ENCODE measurements around the gene ZFAND5. TPM values are rescaled to one million over a fixed set of nuclear protein-coding genes. Genes with fewer than 3 reads are reported as not detected.

ZFAND5 gene
- total RNA-seq, 1 donor from 2014 or later, result 159 TPM

DNA sequence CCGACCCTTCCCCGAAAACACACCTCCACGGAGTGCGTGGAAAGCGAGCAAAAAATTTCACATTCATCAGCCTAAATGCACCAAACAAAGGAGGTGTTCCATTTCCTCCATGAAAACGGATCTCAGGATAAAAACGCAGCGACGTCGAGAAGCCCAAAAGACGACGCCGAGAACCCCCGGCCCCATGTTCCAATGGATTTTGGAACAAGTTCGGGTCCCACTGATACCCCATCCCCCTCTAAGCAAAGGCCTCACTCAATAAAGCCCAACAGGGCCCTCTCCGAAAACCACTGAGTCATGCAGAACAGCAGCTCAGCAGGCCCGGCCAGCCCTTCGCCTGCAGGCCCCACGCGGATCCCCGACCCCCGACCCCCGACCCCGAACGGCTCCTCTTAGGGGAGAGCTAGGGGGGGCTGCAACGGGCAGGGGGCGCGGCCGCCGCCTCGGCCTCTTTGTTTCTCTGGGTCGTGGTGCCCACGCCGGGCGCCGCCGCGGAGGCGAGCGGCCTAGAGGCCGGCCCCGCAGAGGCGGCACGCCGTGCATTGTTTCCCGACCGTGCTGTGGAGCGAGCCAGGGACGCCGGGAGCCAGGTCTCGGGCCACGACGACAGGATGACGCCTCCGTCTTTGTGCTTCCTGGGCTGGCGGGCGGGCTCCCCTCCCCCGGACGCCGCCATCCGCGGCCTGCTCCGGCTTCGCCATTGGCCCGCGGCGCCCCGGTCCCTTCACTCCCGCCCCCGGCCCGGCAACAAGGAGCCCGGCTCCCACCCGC lies 915 bp downstream of the ZFAND5 start:
- DNase-seq (ENCODE audit: extremely low read depth, low read depth, low spot score), result no peak

DNA sequence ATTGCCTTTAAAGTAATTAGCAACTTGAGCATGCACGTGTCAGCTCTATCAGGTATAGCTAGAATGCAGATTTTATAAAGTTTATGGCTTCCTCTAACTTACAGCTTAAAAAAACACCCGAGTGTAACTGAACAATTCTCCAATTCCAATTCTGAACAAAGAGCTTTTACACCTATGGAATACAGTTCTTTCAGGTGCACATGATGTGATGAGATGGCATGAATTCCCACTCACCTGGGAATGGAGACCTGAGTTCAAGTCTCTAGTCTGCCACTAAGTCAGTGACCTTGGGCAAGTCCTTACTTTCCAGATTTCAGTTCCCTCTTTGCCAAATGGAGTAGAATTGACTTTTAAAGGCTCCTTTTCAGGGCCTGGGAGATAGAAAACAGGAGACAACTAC lies 1.8 kb downstream of the ZFAND5 start:
- no peak for DNase-seq (ENCODE audit: extremely low read depth, low read depth, low spot score)

DNA sequence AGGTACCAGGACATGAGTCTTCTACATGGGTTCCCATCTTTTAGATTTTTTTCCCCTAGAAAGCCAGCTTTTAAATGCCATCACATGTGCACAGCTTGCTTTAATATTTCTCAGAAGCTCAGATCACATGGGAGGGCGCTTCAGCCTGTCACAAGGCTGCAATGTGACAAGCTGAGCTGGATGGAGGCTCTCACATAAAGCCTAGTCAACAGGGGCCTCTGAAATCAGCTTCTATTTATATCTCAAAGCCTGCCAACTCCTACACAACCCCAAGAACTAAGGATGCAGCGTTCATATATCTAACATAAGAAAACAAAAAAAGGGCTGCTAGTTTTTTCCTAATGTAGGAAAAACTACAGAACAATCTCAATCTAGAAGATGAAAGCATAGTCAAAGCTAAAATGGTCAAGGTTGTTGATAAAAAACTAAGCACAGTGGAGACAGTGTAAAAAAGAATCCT lies 2.3 kb downstream of the ZFAND5 start:
- no peak for DNase-seq (ENCODE audit: extremely low read depth, low read depth, low spot score)

DNA sequence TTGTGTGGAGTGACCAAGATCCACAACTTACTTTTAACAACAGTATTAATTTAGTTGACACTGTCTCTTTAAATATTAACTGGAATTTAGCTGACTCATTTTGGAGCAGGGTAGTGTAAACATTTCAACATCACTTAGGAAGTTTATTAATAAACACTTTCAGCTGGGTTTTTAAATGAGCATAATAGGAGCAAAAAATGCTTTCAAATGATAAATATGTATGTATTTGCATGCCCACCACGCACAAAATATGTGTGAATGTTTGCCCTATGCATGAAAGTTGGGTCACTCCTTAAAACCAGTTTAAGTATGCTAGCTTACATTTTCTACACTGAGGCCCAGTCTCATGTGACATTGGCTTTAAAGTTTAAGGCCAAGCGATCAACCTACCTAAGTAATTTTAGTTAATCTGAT lies 2.9 kb downstream of the ZFAND5 start:
- no peak for DNase-seq (ENCODE audit: extremely low read depth, low read depth, low spot score)

DNA sequence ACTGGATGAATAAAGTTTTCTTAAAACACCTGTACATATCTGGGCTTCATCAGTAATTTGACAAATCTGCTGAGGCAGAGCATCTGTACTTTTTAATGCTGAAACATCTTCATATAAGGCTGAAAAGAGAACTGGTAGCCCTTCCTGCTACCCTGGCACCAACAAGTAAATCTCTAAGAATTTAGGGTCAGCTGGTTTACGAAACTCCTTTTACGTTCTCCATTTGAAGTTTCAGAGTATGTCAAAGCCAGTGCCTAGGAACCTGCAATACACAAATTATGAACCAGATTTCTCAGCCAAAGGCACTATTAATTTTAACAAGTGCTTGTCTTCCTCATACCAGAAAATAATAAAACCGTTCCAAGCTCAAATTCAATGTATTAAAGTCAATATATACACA lies 3.8 kb downstream of the ZFAND5 start:
- DNase-seq (ENCODE audit: extremely low read depth, low read depth, low spot score), result no peak

DNA sequence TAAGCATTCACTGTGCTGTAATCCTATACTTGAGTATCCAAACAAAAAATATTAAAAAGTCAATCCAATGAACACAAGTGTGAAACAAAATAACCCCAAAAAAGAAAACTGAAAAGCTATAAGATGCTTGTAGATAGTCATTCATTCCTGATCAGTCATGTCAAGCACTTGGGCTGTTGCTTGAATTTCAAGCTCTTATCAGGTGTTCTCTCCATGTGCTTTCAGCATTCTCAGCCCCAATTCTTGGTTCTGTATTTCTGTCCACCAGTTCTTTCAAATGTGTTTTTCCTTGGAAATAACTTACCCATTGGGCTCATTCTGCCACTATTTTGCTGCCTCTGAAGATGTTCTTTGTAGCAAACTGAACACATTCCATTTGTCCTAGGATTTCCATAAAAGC lies 4.7 kb downstream of the ZFAND5 start:
- no peak for DNase-seq (ENCODE audit: extremely low read depth, low read depth, low spot score)

DNA sequence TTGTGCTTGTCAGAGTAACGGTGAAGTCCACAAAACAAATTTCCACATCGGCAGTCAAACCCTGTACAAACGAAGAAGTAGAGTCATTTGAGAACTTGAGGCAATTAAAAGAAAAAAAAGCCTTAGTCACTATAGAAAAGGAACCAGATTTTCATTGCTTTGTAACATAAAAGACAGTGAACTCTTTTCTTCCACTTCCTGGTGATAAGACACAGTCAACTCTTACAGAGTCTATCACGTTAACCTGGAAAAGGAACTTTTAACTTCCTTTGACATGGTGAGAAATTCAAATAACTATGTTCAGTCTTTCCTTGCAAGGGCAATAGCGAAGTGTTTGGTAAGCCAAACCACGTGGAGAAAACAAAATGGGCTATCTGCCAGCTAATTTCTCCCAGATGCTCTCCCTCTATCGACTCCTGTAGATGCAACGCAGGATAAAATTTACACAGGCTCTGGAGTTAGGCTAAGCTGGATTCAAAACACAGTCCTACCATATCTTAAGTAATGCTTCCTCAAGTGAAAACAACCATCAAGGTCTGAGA lies 8.9 kb downstream of the ZFAND5 start:
- DNase-seq (ENCODE audit: extremely low read depth, low read depth, low spot score), result no peak

DNA sequence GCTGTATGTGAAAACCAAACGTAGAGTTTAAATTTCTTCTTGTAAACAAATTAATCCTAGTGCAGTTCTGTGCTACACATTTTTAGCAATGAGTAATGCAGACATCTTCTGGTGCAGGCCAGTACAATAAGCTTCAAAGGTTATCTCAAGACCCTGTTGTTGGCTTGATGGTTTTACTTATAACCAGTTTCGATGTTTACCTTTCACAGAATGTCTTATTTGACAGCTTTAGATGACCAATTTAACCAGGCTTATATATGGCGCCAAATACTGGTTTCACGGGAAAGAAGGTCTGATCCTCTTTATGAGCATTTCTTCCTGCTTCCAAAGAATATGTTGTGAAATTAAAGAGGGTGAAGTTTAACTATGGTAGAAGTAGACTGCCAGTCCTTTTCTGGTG lies 9.9 kb downstream of the ZFAND5 start:
- DNase-seq (ENCODE audit: extremely low read depth, low read depth, low spot score), result no peak

DNA sequence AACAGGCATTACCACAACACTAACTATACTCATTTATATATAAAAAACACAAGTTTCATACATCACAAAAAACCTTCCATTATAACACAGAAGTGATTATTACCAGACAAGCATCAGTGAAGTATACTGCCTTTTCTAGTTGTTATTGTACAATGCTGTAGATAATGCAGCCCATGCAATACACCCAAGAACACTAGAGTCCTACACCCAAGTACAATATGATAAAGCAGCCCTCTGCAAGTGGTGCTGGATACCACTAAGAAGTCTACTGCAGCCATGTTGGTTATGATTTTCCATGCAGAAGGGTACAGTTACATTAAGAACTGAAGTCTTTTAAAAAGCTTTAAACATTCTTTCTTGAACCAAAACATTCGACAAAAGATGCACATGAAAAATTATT lies 10.3 kb downstream of the ZFAND5 start:
- no peak for DNase-seq (ENCODE audit: extremely low read depth, low read depth, low spot score)

DNA sequence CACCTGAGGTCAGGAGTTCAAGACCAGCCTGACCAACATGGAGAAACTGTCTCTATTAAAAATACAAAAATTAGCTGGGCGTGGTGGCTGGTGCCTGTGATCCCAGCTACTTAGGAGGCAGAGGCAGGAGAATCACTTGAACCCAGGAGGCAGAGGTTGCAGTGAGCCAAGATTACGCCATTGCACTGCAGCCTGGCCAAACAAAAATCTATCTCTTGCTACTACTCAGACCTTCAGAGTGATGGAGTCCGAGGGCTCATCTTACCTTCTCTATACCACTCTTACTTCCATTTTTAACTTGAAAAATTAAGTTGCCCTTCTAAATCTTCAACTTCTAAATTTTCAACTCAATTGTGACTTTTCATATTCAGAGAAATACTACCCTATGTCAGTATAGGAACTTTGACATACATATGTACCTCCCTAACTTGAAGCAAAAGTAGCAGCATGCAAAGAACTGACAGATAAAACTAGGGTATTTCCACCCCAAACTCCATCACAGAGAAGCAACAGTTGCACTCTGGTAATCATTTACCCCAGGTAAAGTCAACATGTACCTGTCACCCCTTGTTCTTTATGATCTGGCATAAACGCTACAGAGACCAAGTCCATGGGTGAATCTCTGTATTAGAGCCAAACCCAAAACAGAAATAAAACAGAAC lies 11.4 kb downstream of the ZFAND5 start:
- no peak for DNase-seq (ENCODE audit: extremely low read depth, low read depth, low spot score)

DNA sequence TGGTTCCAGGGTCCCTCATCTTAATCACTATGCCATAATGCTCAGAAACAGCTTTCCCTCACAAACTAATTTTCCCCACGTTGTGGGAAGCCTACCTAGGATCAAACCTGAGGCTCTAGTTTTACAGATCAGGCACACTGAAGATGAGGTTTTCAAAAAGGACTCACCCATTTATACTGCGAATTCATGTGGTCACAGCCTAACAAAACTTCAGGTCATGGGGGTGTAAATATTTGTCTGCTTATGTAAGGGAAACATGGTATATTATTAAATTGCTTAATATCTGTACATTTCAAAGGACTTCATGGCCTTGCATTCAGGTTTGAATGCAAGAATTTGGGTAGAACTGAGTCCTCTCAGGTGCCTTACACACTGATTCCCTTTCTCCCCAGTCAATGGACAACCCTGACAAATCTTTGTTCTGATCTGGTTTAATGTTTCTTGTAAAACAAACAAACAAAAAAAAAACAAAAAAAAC lies 12.1 kb downstream of the ZFAND5 start:
- DNase-seq (ENCODE audit: extremely low read depth, low read depth, low spot score), result no peak

DNA sequence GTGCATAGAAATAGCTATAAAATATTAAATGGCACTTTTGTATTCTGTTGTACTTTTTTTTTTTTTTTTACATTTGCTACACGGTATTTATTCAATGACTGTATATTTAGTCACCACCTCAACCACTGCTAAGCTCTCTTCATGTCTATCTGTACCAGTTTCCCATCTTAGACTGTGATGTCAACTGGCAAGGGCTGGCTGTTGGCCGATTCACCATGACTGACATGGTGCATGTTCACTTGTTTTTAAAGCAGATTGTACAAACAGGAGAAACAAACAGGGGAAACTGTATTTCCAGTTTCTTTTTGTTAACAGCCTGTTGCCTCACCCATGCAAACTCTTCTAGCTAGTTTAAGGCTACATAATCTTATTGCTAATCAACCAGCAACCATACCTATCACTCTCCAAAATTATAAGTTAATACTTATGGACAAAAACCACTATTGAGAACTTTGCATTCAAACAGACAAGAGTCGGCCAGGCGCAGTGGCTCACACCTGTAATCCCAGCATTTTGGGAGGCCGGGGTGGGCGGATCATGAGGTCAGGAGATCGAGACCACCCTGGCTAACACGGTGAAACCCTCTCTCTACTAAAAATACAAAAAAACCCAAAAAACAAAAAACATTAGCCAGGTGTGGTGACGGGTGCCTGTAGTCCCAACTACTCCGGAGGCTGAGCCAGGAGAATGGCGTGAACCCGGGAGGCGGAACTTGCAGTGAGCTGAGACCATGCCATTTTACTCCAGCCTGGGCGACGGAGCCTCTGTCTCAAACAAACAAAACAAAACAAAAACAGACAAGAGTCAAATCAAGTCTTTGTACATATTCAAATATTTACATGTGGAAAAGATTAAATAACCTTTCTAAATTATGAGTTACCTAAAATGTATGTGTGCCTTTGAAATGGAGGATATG lies 13.2 kb downstream of the ZFAND5 start:
- no peak for DNase-seq (ENCODE audit: extremely low read depth, low read depth, low spot score)

DNA sequence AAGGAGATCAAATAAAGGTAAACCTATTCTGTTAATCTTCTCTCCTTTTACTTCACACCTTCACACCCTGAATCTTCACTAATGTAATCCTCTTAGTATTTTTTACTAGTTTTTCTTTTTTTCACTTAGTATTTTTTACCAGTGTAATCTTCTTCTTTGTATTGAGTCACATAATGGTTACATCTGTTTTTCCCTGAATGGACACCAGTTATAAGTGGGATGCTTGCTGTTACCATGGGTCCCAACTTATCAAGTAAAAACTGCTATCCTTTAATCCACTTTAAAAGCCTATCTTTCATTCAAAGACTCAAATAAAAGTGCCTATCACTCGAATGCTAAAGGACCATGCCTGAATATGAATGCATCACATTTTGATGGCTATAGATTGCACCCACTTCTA lies 15.1 kb downstream of the ZFAND5 start:
- DNase-seq (ENCODE audit: extremely low read depth, low read depth, low spot score), result no peak

DNA sequence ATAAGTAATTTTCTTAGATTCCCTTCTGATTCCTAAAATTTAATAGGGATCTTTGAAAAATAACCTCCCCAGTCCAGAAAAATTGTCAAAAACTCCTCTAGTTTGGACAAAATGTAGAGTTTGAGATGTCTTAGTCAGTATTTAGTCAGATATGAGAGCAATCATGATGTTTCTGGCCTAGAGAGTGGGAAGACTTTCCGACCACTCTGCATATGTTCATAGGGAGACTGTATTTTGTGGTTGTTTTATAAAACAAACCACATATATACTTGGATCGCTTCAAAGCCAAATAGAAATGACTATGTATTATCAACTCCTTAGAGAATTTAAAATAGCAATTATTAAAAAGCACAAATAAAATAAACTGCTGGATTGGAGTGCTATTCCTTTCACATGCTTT lies 15.8 kb downstream of the ZFAND5 start:
- DNase-seq (ENCODE audit: extremely low read depth, low read depth, low spot score), result no peak

DNA sequence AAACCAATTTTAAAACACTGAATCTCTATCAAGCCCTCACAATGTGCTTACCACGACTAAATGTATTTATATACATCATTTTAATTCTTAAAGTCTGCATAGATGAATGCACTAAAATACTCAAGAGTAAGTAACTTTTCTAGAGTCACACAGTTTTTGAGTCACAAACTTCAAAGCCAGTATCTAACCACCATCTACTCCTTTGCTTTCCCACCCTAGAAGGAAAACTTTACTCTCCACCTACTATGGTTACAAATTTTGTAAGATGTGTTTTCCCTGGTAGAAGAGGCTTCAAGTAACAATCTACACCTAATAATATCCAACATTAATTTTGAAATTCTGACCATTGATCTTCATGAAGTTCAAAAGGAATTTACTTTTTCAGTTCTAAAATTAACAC lies 18.7 kb downstream of the ZFAND5 start:
- DNase-seq (ENCODE audit: extremely low read depth, low read depth, low spot score), result no peak

DNA sequence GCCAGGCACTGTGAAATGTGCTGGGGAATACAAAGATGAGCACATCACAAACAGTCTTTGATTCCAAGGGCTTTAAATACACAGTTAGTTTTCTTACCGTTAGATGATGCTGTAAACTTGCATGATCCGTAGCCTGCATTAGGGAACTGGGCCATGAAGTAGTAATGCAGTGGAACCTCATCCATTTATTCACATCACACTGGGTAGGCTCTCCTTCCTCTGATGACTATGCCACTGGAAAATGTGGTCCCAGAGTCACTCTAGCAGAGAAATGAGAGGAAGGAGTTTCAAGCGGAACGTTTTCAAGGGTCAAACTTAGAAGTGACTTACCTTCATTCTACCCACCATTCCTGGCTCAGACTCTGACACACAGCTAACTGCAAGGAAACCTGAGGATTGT lies 26.4 kb downstream of the ZFAND5 start:
- DNase-seq (ENCODE audit: extremely low read depth, low read depth, low spot score), result no peak

DNA sequence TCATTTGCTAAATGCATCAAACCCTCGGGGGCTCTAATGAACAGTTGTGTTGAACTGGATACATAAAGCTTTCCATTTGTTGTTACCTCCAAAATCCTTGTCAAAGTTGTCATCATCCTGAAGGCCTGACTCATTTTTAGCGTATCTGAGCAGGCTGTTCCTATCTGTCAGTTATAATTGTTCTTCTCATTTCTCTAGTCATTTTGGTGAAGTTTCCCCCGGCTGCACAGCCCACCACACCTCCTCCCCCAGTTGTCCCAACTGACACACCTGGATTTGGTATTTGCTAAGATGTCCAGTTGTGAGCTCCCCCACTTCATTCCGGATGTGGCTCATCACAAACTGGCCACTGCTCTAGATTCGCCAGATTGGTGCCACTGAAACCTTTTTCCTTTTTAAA lies 27.7 kb downstream of the ZFAND5 start:
- no peak for DNase-seq (ENCODE audit: extremely low read depth, low read depth, low spot score)

DNA sequence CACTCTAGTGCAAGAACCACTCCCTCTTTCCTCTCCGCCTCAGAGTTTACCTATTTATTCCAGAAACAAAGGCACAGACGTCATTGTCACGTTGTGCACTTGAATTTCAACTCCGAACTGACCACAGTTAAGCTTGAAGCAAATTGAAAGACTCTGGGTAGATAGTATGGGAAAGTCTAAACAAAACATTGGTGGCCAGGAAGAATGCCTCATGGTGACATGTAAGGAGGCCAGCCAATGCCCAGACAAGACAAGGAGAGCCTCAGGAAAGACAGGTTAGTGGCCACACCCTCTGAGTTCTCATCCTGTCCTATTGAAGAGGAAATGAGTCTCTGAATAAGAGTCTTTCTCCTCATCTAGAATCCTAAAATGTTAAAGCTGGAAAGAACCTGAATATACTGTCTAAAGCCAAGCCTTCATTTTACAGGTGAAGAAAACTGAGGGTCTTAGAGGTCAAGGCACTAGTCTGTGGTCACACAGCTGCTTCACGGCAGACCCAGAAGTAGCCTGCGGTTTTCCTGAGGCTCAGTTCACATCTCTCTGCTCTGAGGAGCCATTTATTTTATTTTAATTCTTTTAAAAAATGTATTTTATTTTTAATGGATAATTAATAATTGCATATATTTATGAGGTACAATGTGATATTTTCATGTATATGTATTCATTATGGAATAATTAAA lies 30.2 kb downstream of the ZFAND5 start:
- no peak for DNase-seq (ENCODE audit: extremely low read depth, low read depth, low spot score)

DNA sequence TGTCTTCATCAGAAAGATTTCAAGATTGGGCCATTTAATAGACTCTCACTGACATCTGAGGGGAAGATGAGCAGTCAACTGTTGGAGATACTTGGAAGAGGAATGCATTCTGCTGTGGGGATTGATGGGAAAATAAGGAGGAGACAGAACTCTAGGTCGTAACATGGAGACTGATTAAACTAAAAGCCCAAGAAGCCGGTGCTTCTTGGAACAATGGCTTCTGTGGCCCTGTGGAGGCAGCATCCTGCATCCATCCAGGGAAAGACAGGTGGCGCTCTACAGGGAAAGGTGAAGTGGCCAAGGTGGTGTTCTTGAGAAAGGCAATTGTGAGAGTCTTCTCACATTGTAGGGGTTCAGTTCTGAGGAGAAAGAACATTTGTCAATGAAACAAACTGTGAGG lies 31.3 kb downstream of the ZFAND5 start:
- no peak for DNase-seq (ENCODE audit: extremely low read depth, low read depth, low spot score)

DNA sequence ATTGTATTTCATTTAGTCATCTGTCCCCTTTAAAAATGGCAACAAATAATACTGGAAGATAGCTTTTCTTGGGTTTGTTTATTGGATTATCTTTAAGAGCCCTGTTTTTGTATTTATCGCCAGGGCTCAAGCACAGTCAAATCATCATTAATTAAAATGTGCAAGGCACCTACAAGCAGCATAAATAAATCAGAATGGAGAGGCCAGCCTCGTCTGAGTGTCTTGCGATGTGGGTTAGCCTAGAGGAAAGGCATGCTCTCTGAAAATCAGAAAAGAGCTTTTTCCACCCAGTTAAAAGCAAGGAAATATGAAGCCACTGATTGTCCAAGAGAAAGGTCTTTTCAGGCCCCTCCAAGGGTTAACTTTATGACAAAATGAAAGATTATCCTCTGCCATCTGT lies 31.8 kb downstream of the ZFAND5 start:
- DNase-seq (ENCODE audit: extremely low read depth, low read depth, low spot score), result no peak

All from glomerular endothelial cell (primary cell).